Sigmoid colon (tissue), 7 donors: ENCODE data around the gene SMPD4. TPM values are rescaled to one million over a fixed set of nuclear protein-coding genes. Genes with fewer than 3 reads are reported as not detected.
"Not testable (repeated sequence)": the region's sequence is repeated elsewhere in the genome, so short reads cannot be mapped to it uniquely, and the experiment has no call there.

Experiments used
- DNase-seq: peaks from one replicate; pipeline ENCODE4 v3.0.0-alpha.2; 2019
- H3K27ac ChIP-seq, 4 donors: fragments of 200-600 bp; sonication (generic); one replicate each; pipeline ENCODE4 v1.5.1; 2016 to 2019; ENCODE audit warnings: mild to moderate bottlenecking in 1 of 4
- H3K27me3 ChIP-seq, 3 donors: fragments of 200-600 bp; sonication (generic); one replicate each; pipeline ENCODE4 v1.5.1; 2019; ENCODE audit warnings: mild to moderate bottlenecking in 1 of 3
- H3K36me3 ChIP-seq, 4 donors: fragments of 200-600 bp; sonication (generic); one replicate each; pipeline ENCODE4 v1.5.1; 2016 to 2019
- H3K4me1 ChIP-seq, 4 donors: fragments of 200-600 bp; sonication (generic); one replicate each; pipeline ENCODE4 v1.5.1; 2017 to 2019
- H3K4me3 ChIP-seq, 4 donors: fragments of 200-600 bp; sonication (generic); one replicate each; pipeline ENCODE4 v1.5.1; 2017 to 2019; ENCODE audit warnings: mild to moderate bottlenecking in 2 of 4, moderate library complexity in 1 of 4
- H3K9me3 ChIP-seq, 4 donors: fragments of 200-600 bp in 3 of 4; sonication (generic) in 3 of 4; one replicate each; pipeline versions ENCODE4 v1.5.1 to v1.6.1; 2013 to 2019
- CTCF ChIP-seq, 4 experiments: fragments of 450-650 bp in 3 of 4; fragments of 200-600 bp in 1 of 4; IDR thresholded peaks; one replicate each; pipeline ENCODE4 v1.5.1; 2016 to 2019; ENCODE audit warnings: antibody characterized with exemption in 4 of 4, mild to moderate bottlenecking in 3 of 4, moderate library complexity in 2 of 4
- EP300 ChIP-seq, 4 donors: sonication (generic); formaldehyde crosslinking; IDR thresholded peaks; one replicate each; pipeline ENCODE4 v1.6.1; 2017; ENCODE audit warnings: antibody characterized with exemption in 4 of 4
- POLR2A ChIP-seq, 2 donors: fragments of 450-650 bp; IDR thresholded peaks; one replicate each; pipeline ENCODE4 v1.6.1; 2016; ENCODE audit warnings: antibody characterized with exemption in 2 of 2, mild to moderate bottlenecking in 2 of 2, moderate library complexity in 2 of 2
- POLR2AphosphoS5 ChIP-seq, 4 donors: sonication (generic); formaldehyde crosslinking; IDR thresholded peaks; one replicate each; pipeline ENCODE4 v1.6.1; 2017; ENCODE audit warnings: antibody characterized with exemption in 4 of 4
- WGBS, 2 donors: extraction: QIAGEN DNeasy Blood & Tissue Kit; methylation state at CpG; one replicate each; pipeline ENCODE4 v1.1.7; 2013; 5-methylcytosine and 5-hydroxymethylcytosine counted together
- intact Hi-C: fragments of 100-400 bp; cut with DNase I; formaldehyde crosslinking; loops from one replicate; pipeline ENCODE4 v1.15.1; 2023
- polyA plus RNA-seq, 3 donors: library from polyadenylated mRNA; stranded (reverse); fragments of 200-250 nt; gene quantifications; one replicate each; pipeline ENCODE4 v1.2.3, GENCODE V29; 2013
- total RNA-seq, 4 donors: library from RNA; depleted of rRNA; stranded (reverse); fragments of >200 nt; gene quantifications; one replicate each; pipeline ENCODE4 v1.1.0, GENCODE V29; 2016
- donor health status: healthy with polysubstance abuse.
- donor health status: Bipolar disorder and iron deficiency.
- donor health status: healthy.

The SMPD4 gene
- total and polyA plus RNA-seq, 7 donors = 12.3 to 47.9 (median 22.8) TPM

- H3K4me1 ChIP-seq, H3K36me3 ChIP-seq, H3K4me3 ChIP-seq, H3K9me3 ChIP-seq, intact Hi-C loops, H3K27me3 ChIP-seq, H3K27ac ChIP-seq: not testable (repeated sequence)
- DNase-seq = peak; percentile 33
- 68 to 88% methylated on average over 15 of the region's 15 CpGs for WGBS, 2 donors
These were observed 42.6 kb downstream of the SMPD4 start for GRCh38 chr2:130138841-130139251.

GRCh38 chr2:130138326-130138725 lies 43.1 kb downstream of the SMPD4 start:
- WGBS, 2 donors = 91 to 92% methylated on average over 10 to 12 of the region's 13 CpGs
- H3K36me3 ChIP-seq, H3K4me3 ChIP-seq, H3K4me1 ChIP-seq, H3K27ac ChIP-seq, DNase-seq, H3K27me3 ChIP-seq, H3K9me3 ChIP-seq, intact Hi-C loops: not testable (repeated sequence)

GRCh38 chr2:130137118-130137517 lies 44.3 kb downstream of the SMPD4 start:
- peak; percentile 11 for DNase-seq
- intact Hi-C loops, H3K4me1 ChIP-seq, H3K27me3 ChIP-seq, H3K4me3 ChIP-seq, H3K27ac ChIP-seq, H3K9me3 ChIP-seq, H3K36me3 ChIP-seq: not testable (repeated sequence)
- WGBS, 2 donors = 76 to 86% methylated on average over 5 of the region's 5 CpGs

- H3K4me3 ChIP-seq, H3K9me3 ChIP-seq, H3K27ac ChIP-seq, intact Hi-C loops, H3K4me1 ChIP-seq, H3K36me3 ChIP-seq, H3K27me3 ChIP-seq: not testable (repeated sequence)
- 86 to 90% methylated on average over 9 of the region's 10 CpGs for WGBS, 2 donors
- peak; percentile 46 for DNase-seq
These were observed 44.9 kb downstream of the SMPD4 start for GRCh38 chr2:130136546-130136945.

- intact Hi-C loops = no loop called here
- 89 to 93% methylated on average over 15 of the region's 15 CpGs for WGBS, 2 donors
These were observed 45.5 kb downstream of the SMPD4 start for GRCh38 chr2:130135692-130136541.

GRCh38 chr2:130129120-130129829 lies 52.1 kb downstream of the SMPD4 start, which contains the start of gene POTEF:
Gene POTEF, minus strand, starts transcription at chr2:130129222. Its CDS starts 8,707 bp downstream, at chr2:130120515.
- H3K27ac ChIP-seq, H3K4me1 ChIP-seq, H3K9me3 ChIP-seq, H3K36me3 ChIP-seq, intact Hi-C loops, H3K4me3 ChIP-seq, H3K27me3 ChIP-seq: not testable (repeated sequence)
- DNase-seq = peak; percentile 19
- 91% methylated on average over 16 to 19 of the region's 29 CpGs for WGBS, 2 donors

More at GRCh38 chr2:130135692-130136541, 45.5 kb downstream of the SMPD4 start:
- peak; percentile 57 for DNase-seq
- no peaks in the 10 kb centered on the region for H3K4me1 ChIP-seq
- H3K27me3 ChIP-seq = no peaks in the 10 kb centered on the region
- TF ChIP-seq CTCF (IDR thresholded peaks at IDR 0.05) (no peak), EP300 (IDR thresholded peaks at IDR 0.05) (no peak), POLR2A (IDR thresholded peaks at IDR 0.05) (no peak), POLR2AphosphoS5 (IDR thresholded peaks at IDR 0.05) (no peak)
- H3K27ac ChIP-seq = no peak overlapping the region
- no peaks in the 10 kb centered on the region for H3K36me3 ChIP-seq
- H3K4me3 ChIP-seq = no peak overlapping the region
- H3K9me3 ChIP-seq = no peaks in the 10 kb centered on the region

GRCh38 chr2:130128464-130128863 lies 52.9 kb downstream of the SMPD4 start:
- H3K27me3 ChIP-seq, intact Hi-C loops, H3K4me3 ChIP-seq, H3K36me3 ChIP-seq, H3K9me3 ChIP-seq, H3K27ac ChIP-seq, H3K4me1 ChIP-seq: not testable (repeated sequence)
- 80 to 92% methylated on average over 11 to 14 of the region's 14 CpGs for WGBS, 2 donors
- peak; percentile 32 for DNase-seq

- H3K9me3 ChIP-seq, intact Hi-C loops, H3K4me3 ChIP-seq, DNase-seq, H3K27me3 ChIP-seq, H3K36me3 ChIP-seq, H3K4me1 ChIP-seq, H3K27ac ChIP-seq: not testable (repeated sequence)
- 71% methylated on average over 3 of the region's 9 CpGs; no CpG with 5 or more reads in 1 of the 2 donors for WGBS, 2 donors
These were observed 53.7 kb downstream of the SMPD4 start for GRCh38 chr2:130127726-130128125.

- DNase-seq, H3K4me1 ChIP-seq, intact Hi-C loops, H3K4me3 ChIP-seq, H3K9me3 ChIP-seq, H3K27ac ChIP-seq, H3K27me3 ChIP-seq, H3K36me3 ChIP-seq: not testable (repeated sequence)
- WGBS, 2 donors = 92 to 94% methylated on average over 35 to 38 of the region's 45 CpGs
These were observed 60.5 kb downstream of the SMPD4 start for GRCh38 chr2:130120924-130121323.

- H3K4me1 ChIP-seq, intact Hi-C loops, H3K9me3 ChIP-seq, DNase-seq, H3K27me3 ChIP-seq, H3K4me3 ChIP-seq, H3K36me3 ChIP-seq, H3K27ac ChIP-seq: not testable (repeated sequence)
- 66 to 78% methylated on average over 8 of the region's 8 CpGs for WGBS, 2 donors
These were observed 78.6 kb downstream of the SMPD4 start for GRCh38 chr2:130102597-130103363.
